Tibial nerve (tissue), 4 donors: ENCODE data around the gene EPN1. TPM values are rescaled to one million over a fixed set of nuclear protein-coding genes. Genes with fewer than 3 reads are reported as not detected.

Experiments
- DNase-seq, 2 donors: peaks; one replicate each; pipeline ENCODE4 v3.0.0-alpha.2; 2019; ENCODE audit warnings: low spot score in 2 of 2
- H3K27ac ChIP-seq, 4 donors: fragments of 200-600 bp; sonication (generic) in 3 of 4; one replicate each; pipeline ENCODE4 v1.5.1; 2017 to 2019; ENCODE audit warnings: mild to moderate bottlenecking in 1 of 4
- H3K27me3 ChIP-seq, 2 donors: fragments of 200-600 bp; sonication (generic) in 1 of 2; one replicate each; pipeline versions ENCODE4 v1.5.1 to v1.6.0; 2017 to 2019
- H3K36me3 ChIP-seq, 3 donors: fragments of 200-600 bp; sonication (generic); one replicate each; pipeline ENCODE4 v1.5.1; 2018 to 2019
- H3K4me1 ChIP-seq, 4 donors: fragments of 200-600 bp; sonication (generic) in 3 of 4; one replicate each; pipeline ENCODE4 v1.5.1; 2017 to 2019
- H3K4me3 ChIP-seq, 4 donors: fragments of 200-600 bp; sonication (generic) in 3 of 4; one replicate each; pipeline ENCODE4 v1.5.1; 2017 to 2019; ENCODE audit warnings: mild to moderate bottlenecking in 1 of 4, moderate library complexity in 1 of 4
- H3K9me3 ChIP-seq, 4 donors: fragments of 200-600 bp; sonication (generic) in 3 of 4; one replicate each; pipeline ENCODE4 v1.5.1; 2017 to 2019
- CTCF ChIP-seq, 5 experiments: fragments of 200-600 bp in 3 of 5; fragments of 450-650 bp in 2 of 5; sonication (generic) in 3 of 5; IDR thresholded peaks; one replicate each; pipeline ENCODE4 v1.5.1; 2016 to 2019; ENCODE audit warnings: antibody characterized with exemption in 5 of 5, mild to moderate bottlenecking in 3 of 5, moderate library complexity in 2 of 5
- EP300 ChIP-seq, 2 donors: sonication (generic); formaldehyde crosslinking; IDR thresholded peaks; one replicate each; pipeline ENCODE4 v1.6.1; 2017; ENCODE audit warnings: antibody characterized with exemption in 2 of 2, mild to moderate bottlenecking in 1 of 2
- POLR2A ChIP-seq, 2 donors: fragments of 450-650 bp; IDR thresholded peaks; one replicate each; pipeline ENCODE4 v1.6.1; 2017; ENCODE audit warnings: antibody characterized with exemption in 2 of 2, mild to moderate bottlenecking in 2 of 2, moderate library complexity in 2 of 2
- WGBS, 2 donors: methylation state at CpG; one replicate each; pipeline ENCODE4 v1.1.5; 2018; 5-methylcytosine and 5-hydroxymethylcytosine counted together
- total RNA-seq, 4 donors: library from RNA; depleted of rRNA; stranded (reverse); fragments of >200 nt; gene quantifications; one replicate each; pipeline ENCODE4 v1.1.0, GENCODE V29; 2016

The EPN1 gene
- total RNA-seq, 4 donors from 2014 or later: 92.0 to 164 (median 118) TPM

DNA sequence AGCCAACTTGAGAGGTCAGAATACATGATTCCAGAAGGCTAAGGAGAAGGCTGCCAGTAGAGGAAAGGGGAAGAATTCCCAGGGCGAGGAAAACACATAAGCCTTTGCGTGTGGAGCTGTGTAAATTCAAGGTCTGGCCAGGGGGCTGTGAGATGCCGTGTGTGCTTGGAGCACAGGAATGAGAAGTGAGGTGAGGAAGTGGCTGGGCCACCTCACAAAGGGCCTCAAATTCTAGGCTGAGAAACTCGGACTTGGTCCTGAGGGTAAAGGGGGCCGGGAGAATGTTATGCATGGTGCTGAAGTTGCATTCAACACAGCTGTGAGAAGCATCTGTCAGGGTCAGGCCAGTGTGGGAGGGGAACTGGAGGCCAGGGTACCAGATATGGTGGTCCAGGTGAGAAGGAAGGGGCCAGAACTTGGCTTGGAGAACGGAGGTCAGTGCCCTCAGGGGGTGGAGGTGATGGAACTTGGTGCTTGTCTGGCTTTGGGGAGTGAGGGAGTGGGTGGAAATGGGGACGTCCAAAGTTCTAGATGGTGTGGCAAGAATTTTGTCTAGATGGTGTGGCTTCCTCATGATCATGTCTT, 39.1 kb upstream of the EPN1 start:
- H3K4me3 ChIP-seq: peak overlapping the region; percentile 96 to 100 (median 99)
- H3K9me3 ChIP-seq: no peaks in the 10 kb centered on the region
- TF ChIP-seq CTCF (IDR thresholded peaks at IDR 0.05) (no peak), EP300 (IDR thresholded peaks at IDR 0.05) (no peak), POLR2A (IDR thresholded peaks at IDR 0.05) (no peak)
- 56 to 60% methylated on average over 7 of the region's 7 CpGs for WGBS, 2 donors
- H3K27ac ChIP-seq: peak overlapping the region; percentile 98 to 100 (median 100)
- peaks cover 0 to 5% (median 0%) of the 10 kb centered on the region in 3 donors for H3K36me3 ChIP-seq
- no peak for DNase-seq
- peaks cover 0 to 75% (median 35%) of the 10 kb centered on the region in 4 donors for H3K4me1 ChIP-seq
- no peaks in the 10 kb centered on the region for H3K27me3 ChIP-seq

DNA sequence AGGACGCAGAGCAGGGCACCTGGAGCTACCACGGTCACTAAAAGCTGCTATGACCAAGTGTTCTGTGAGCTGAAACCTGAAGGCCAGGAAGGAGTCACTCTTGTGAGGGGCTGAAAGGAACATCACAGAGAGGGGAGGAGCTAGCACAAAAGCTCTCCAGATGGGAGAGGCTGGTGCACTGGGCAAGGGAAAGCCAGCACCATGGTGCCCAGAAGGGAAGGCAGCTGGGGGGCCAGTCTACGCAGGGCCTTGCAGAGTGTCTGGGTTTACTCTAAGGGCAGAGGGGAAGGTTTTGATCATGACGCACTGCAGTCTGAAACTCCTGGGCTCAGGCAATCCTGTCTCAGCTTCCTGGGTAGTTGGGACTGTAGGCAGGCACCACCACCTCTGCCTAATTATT, 38.3 kb upstream of the EPN1 start:
- peaks cover 0 to 78% (median 35%) of the 10 kb centered on the region in 4 donors for H3K4me1 ChIP-seq
- no peak for DNase-seq
- TF ChIP-seq EP300 (IDR thresholded peaks at IDR 0.05): no peak
- TF ChIP-seq POLR2A (IDR thresholded peaks at IDR 0.05): no peak
- TF ChIP-seq CTCF (IDR thresholded peaks at IDR 0.05): no peak
- peak overlapping the region in 1 of 4 donors; percentile 5 for H3K4me3 ChIP-seq
- 86 to 89% methylated on average over 4 of the region's 4 CpGs for WGBS, 2 donors
- H3K27ac ChIP-seq: no peak overlapping the region
- H3K27me3 ChIP-seq: no peaks in the 10 kb centered on the region
- H3K36me3 ChIP-seq: peaks cover 0 to 5% (median 0%) of the 10 kb centered on the region in 3 donors
- H3K9me3 ChIP-seq: no peaks in the 10 kb centered on the region

DNA sequence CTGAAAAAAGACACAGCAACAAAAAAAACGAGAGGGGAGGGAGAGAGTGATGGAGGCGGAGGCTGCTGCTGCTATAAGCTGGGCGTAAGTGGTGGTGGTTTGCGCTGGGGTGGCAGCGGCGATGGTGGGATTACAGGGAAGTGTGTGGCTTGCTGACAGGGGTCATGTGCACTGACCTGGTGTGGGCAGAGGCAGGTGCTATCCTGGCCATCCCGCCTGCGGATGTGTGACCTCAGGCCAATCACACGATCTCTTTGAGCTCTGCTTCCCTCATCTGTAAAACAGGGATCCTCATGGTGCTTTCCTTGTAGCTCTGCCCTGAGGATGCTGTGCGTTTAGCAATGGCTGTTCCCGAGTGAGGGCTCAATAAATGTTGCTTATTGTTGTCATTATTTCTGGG, 37.5 kb upstream of the EPN1 start:
- H3K4me1 ChIP-seq: peaks cover 0 to 79% (median 41%) of the 10 kb centered on the region in 4 donors
- WGBS, 2 donors: 68 to 71% methylated on average over 11 of the region's 11 CpGs

GRCh38 chr19:55638864-55639359, 36.1 kb upstream of the EPN1 start:
- Histone ChIP-seq H3K4me3 (no peak overlapping the region), H3K36me3 (peaks cover 0 to 5% (median 0%) of the 10 kb centered on the region in 3 donors), H3K4me1 (peaks cover 0 to 84% (median 48%) of the 10 kb centered on the region in 4 donors), H3K9me3 (no peaks in the 10 kb centered on the region), H3K27me3 (no peaks in the 10 kb centered on the region), H3K27ac (peak overlapping the region in 1 of 4 donors; percentile 98)
- WGBS, 2 donors: 74 to 80% methylated on average over 6 of the region's 6 CpGs
- TF ChIP-seq EP300 (IDR thresholded peaks at IDR 0.05) (no peak), POLR2A (IDR thresholded peaks at IDR 0.05) (no peak), CTCF (IDR thresholded peaks at IDR 0.05) (peak in 2 of 5 experiments; percentile 20 to 29)
- DNase-seq: no peak

More for the DNA sequence above, 37.5 kb upstream of the EPN1 start:
- no peaks in the 10 kb centered on the region for H3K27me3 ChIP-seq
- H3K36me3 ChIP-seq: peaks cover 0 to 5% (median 0%) of the 10 kb centered on the region in 3 donors
- no peak overlapping the region for H3K27ac ChIP-seq
- H3K4me3 ChIP-seq: no peak overlapping the region
- DNase-seq: no peak
- no peak for TF ChIP-seq POLR2A (IDR thresholded peaks at IDR 0.05)
- TF ChIP-seq EP300 (IDR thresholded peaks at IDR 0.05): no peak
- TF ChIP-seq CTCF (IDR thresholded peaks at IDR 0.05): no peak
- no peaks in the 10 kb centered on the region for H3K9me3 ChIP-seq

GRCh38 chr19:55640043-55640576, 34.9 kb upstream of the EPN1 start:
- Histone ChIP-seq H3K4me3 (peak overlapping the region; percentile 62 to 93 (median 90)), H3K9me3 (no peaks in the 10 kb centered on the region), H3K27me3 (no peaks in the 10 kb centered on the region), H3K4me1 (peaks cover 0 to 91% (median 57%) of the 10 kb centered on the region in 4 donors), H3K27ac (peak overlapping the region; percentile 95 to 98 (median 98)), H3K36me3 (peaks cover 0 to 12% (median 0%) of the 10 kb centered on the region in 3 donors)
- peak in 1 of 2 donors; percentile 35 for DNase-seq
- WGBS, 2 donors: 17 to 24% methylated on average over 5 to 19 of the region's 38 CpGs
- TF ChIP-seq CTCF (IDR thresholded peaks at IDR 0.05) (peak; percentile 28 to 65 (median 49)), EP300 (IDR thresholded peaks at IDR 0.05) (no peak)
